GM18498 (cell line): ENCODE data around the gene EPHX1.
"Not testable (repeated sequence)": the region's sequence is repeated elsewhere in the genome, so short reads cannot be mapped to it uniquely, and the experiment has no call there.

Experiments used
- ATAC-seq: cut with Tn5 transposase; IDR thresholded peaks from one replicate; pipeline ENCODE4 v1.9.1; 2021; ENCODE audit warnings: mild to moderate bottlenecking, moderate library complexity; ENCODE audit not compliant: unreplicated experiment

Gene EPHX1

GRCh38 chr1:225880222-225880588 is 70.3 kb downstream of the EPHX1 start:
- ATAC-seq = no peak

- no peak for ATAC-seq
Observed at GRCh38 chr1:225880636-225881035, 70.7 kb downstream of the EPHX1 start.

GRCh38 chr1:225881081-225881958 is 71.4 kb downstream of the EPHX1 start:
- no peak for ATAC-seq

- peak; percentile 78 for ATAC-seq
Observed at GRCh38 chr1:225881959-225882693, 72.2 kb downstream of the EPHX1 start, which contains the start of gene TMEM63A. TSS of gene TMEM63A (minus strand) at chr1:225882380. CDS start at chr1:225877580, 4,800 bp downstream.

- peak; percentile 36 for ATAC-seq
Observed at GRCh38 chr1:225882694-225883615, 73.0 kb downstream of the EPHX1 start.

GRCh38 chr1:225883616-225884265 is 73.8 kb downstream of the EPHX1 start:
- no peak for ATAC-seq

GRCh38 chr1:225885336-225885735 is 75.4 kb downstream of the EPHX1 start:
- no peak for ATAC-seq

GRCh38 chr1:225886159-225887029 is 76.5 kb downstream of the EPHX1 start:
- no peak for ATAC-seq

GRCh38 chr1:225887030-225887314 is 77.0 kb downstream of the EPHX1 start:
- no peak for ATAC-seq

- not testable (repeated sequence) for ATAC-seq
Observed at GRCh38 chr1:225887554-225888288, 77.8 kb downstream of the EPHX1 start.

- no peak for ATAC-seq
Observed at GRCh38 chr1:225888289-225888897, 78.5 kb downstream of the EPHX1 start.

- ATAC-seq = no peak
Observed at GRCh38 chr1:225888898-225889601, 79.1 kb downstream of the EPHX1 start, which contains the start of gene LEFTY1. TSS of gene LEFTY1 (minus strand) at chr1:225889146. CDS start at chr1:225889066, 80 bp downstream.

- ATAC-seq = no peak
Observed at GRCh38 chr1:225889743-225890142, 79.8 kb downstream of the EPHX1 start.

- no peak for ATAC-seq
Observed at GRCh38 chr1:225890346-225891228, 80.7 kb downstream of the EPHX1 start.

- ATAC-seq = no peak
Observed at GRCh38 chr1:225891229-225891972, 81.5 kb downstream of the EPHX1 start.

GRCh38 chr1:225892307-225892706 is 82.4 kb downstream of the EPHX1 start:
- ATAC-seq = no peak
